ENCODE results near the gene BTRC. TPM values are rescaled to one million over a fixed set of nuclear protein-coding genes. Genes with fewer than 3 reads are reported as not detected.
"Not testable (repeated sequence)": the region's sequence is repeated elsewhere in the genome, so short reads cannot be mapped to it uniquely, and the experiment has no call there.

Gene BTRC
- total RNA-seq, 1 donor from 2014 or later: 19.4 TPM

GRCh38 chr10:101346177-101346576, 7.8 kb upstream of the BTRC start:
- Mint-ChIP-seq H3K36me3 (ENCODE audit: low read depth) (no peaks in the 10 kb centered on the region), H3K4me1 (no peaks in the 10 kb centered on the region), H3K27me3 (peaks cover 18% of the 10 kb centered on the region), H3K27ac (no peak overlapping the region), H3K9me3 (no peaks in the 10 kb centered on the region), H3K4me3 (no peak overlapping the region)
- no peak for DNase-seq
- ChIA-PET POLR2A (interaction anchor here (0.6 kb wide), 1 partner anchor 1056 kb away, joined by 4 read pairs; no protein-coding TSS in a partner anchor), CTCF (no interaction called here)
- ATAC-seq (ENCODE audit: low read depth): no peak
- intact Hi-C loops (cut with micrococcal nuclease): no loop called here
- TF ChIP-seq, protein P1, sequence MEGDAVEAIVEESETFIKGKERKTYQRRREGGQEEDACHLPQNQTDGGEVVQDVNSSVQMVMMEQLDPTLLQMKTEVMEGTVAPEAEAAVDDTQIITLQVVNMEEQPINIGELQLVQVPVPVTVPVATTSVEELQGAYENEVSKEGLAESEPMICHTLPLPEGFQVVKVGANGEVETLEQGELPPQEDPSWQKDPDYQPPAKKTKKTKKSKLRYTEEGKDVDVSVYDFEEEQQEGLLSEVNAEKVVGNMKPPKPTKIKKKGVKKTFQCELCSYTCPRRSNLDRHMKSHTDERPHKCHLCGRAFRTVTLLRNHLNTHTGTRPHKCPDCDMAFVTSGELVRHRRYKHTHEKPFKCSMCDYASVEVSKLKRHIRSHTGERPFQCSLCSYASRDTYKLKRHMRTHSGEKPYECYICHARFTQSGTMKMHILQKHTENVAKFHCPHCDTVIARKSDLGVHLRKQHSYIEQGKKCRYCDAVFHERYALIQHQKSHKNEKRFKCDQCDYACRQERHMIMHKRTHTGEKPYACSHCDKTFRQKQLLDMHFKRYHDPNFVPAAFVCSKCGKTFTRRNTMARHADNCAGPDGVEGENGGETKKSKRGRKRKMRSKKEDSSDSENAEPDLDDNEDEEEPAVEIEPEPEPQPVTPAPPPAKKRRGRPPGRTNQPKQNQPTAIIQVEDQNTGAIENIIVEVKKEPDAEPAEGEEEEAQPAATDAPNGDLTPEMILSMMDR (IDR thresholded peaks at IDR 0.05): no peak

- TF ChIP-seq, protein P1 (IDR thresholded peaks at IDR 0.05): no peak
- Mint-ChIP-seq H3K27me3 (peaks cover 19% of the 10 kb centered on the region), H3K27ac (no peak overlapping the region), H3K4me1 (peaks cover 21% of the 10 kb centered on the region), H3K36me3 (ENCODE audit: low read depth) (peaks cover 8% of the 10 kb centered on the region), H3K4me3 (no peak overlapping the region), H3K9me3 (no peaks in the 10 kb centered on the region)
- DNase-seq: no peak
- ChIA-PET CTCF (no interaction called here), POLR2A (no interaction called here)
- ATAC-seq (ENCODE audit: low read depth): no peak
- intact Hi-C loops (cut with micrococcal nuclease): loop anchor here (5.0 to 10.0 kb wide), 8 partner anchors 214 to 1391 kb away; partner anchors contain the start of genes ACTR1A, DPCD, GBF1 and HIF1AN
Measured at GRCh38 chr10:101351017-101351416, 2.9 kb upstream of the BTRC start.

GRCh38 chr10:101351477-101351876, 2.5 kb upstream of the BTRC start:
- ChIA-PET POLR2A (no interaction called here), CTCF (no interaction called here)
- TF ChIP-seq, protein P1 (IDR thresholded peaks at IDR 0.05): no peak
- ATAC-seq (ENCODE audit: low read depth) (no peak), DNase-seq (no peak)
- Mint-ChIP-seq H3K36me3 (ENCODE audit: low read depth) (peaks cover 11% of the 10 kb centered on the region), H3K4me3 (no peak overlapping the region), H3K27ac (no peak overlapping the region), H3K4me1 (peaks cover 21% of the 10 kb centered on the region), H3K9me3 (no peaks in the 10 kb centered on the region), H3K27me3 (peaks cover 19% of the 10 kb centered on the region)
- intact Hi-C loops (cut with micrococcal nuclease): loop anchor here (5.0 to 10.0 kb wide), 8 partner anchors 213 to 1391 kb away; partner anchors contain the start of genes ACTR1A, DPCD, GBF1 and HIF1AN

DNA sequence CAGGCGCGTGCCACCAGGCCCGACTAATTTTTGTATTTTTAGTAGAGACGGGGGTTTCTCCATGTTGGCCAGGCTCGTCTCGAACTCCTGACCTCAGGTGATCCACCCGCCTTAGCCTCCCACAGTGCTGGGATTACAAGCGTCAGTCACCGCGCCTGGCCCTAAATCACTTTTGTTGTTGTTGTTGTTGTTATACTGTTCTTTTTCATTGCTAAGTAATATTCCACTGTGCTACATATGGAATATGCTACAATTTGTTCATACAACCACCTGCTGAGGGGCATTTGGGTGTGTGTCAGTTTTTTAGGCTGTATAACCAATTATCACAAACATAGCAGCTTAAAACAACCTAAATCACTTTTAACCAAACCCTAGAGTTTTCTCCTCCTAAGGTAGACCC, 1.1 kb upstream of the BTRC start:
- intact Hi-C loops (cut with micrococcal nuclease): loop anchor here (1.0 to 10.0 kb wide), 9 partner anchors 212 to 1389 kb away; partner anchors contain the start of genes ACTR1A, DPCD, GBF1 and HIF1AN
- H3K4me3 Mint-ChIP-seq; H3K9me3 Mint-ChIP-seq; DNase-seq; ATAC-seq (ENCODE audit: low read depth); CTCF ChIA-PET; H3K27ac Mint-ChIP-seq: not testable (repeated sequence)
- peaks cover 21% of the 10 kb centered on the region for H3K4me1 Mint-ChIP-seq
- POLR2A ChIA-PET: interaction anchor here (1.0 kb wide), 1 partner anchor 1741 kb away, joined by 3 read pairs; no protein-coding TSS in a partner anchor
- peaks cover 12% of the 10 kb centered on the region for H3K36me3 Mint-ChIP-seq (ENCODE audit: low read depth)
- H3K27me3 Mint-ChIP-seq: peaks cover 19% of the 10 kb centered on the region

DNA sequence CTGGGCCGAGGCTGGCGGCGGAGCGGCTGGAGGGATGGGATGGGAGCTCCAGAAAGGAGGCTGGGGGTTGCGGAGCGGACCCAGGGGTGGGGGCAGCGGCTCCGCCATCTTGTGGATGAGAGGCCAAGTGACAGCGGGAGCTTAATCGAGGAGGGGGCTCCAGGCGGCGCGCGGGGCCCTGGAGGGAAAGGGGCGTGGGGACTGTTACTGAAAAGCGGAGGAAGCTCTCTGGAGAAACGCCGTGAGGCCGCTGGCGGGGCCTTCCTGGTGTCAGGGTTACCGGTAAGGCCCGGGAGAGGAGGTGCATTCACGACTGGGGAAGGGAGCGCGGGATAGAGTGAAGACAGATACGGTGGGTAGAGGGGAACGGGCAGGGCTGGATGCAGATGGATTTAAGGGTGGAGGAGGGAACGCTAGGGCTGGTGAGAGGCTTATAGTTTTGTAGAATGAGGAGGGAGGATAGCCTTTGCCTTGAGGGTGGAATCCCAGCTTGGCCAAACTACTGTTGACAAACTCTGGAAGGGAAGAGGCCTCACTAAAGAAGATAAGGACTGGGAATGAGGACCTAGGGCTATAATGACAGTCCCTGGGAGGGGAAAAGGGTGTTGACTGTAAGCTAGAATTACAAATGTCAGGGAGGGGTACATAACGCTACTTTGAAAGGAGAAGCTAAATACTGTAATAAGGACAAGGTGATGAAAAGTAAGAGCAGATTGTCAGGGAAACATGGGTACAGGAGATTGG, 535 bp downstream of the BTRC start:
- ChIA-PET CTCF (no interaction called here), POLR2A (interaction anchor here (0.6 kb wide), 1 partner anchor 50 kb away, joined by 3 read pairs; no protein-coding TSS in a partner anchor)
- no peaks in the 10 kb centered on the region for H3K9me3 Mint-ChIP-seq

More for the DNA sequence above, 535 bp downstream of the BTRC start:
- Mint-ChIP-seq H3K36me3 (ENCODE audit: low read depth) (peaks cover 12% of the 10 kb centered on the region), H3K27me3 (peaks cover 15% of the 10 kb centered on the region), H3K27ac (peak overlapping the region; percentile 66), H3K4me1 (peaks cover 24% of the 10 kb centered on the region), H3K4me3 (peak overlapping the region; percentile 99)
- intact Hi-C loops (cut with micrococcal nuclease): loop anchor here (2.0 to 10.0 kb wide), 9 partner anchors 210 to 1388 kb away; partner anchors contain the start of genes ACTR1A, DPCD, FBXW4 and GBF1
- DNase-seq: no peak
- ATAC-seq (ENCODE audit: low read depth): no peak
- TF ChIP-seq, protein P1 (IDR thresholded peaks at IDR 0.05): no peak

All from activated B cell treated with CpG ODN at 0.5 μM for 24 hours (primary cell).